ENCODE results near the gene HEATR5B.
"Not testable (repeated sequence)": the region's sequence is repeated elsewhere in the genome, so short reads cannot be mapped to it uniquely, and the experiment has no call there.

The HEATR5B gene

DNA sequence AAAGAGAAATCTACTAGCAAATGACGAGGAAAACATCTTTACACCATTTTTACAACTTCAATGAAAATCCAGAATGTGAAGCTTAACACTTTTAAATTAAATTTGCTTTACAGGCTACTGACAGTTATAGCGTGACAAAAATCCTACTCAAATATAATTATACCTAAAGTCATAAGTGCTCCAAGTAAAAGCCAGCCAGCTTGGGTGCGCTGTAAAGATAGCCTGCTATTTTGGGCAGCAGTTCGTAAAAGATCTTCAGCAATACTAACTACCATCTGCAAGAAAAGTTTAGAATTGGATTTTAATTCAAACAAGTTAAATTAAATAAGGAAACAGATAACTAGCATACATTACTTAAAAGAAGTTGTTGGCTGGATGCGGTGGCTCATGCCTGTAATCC, 22.4 kb downstream of the HEATR5B start:
- DNase-seq (ENCODE audit: low spot score), result no peak

DNA sequence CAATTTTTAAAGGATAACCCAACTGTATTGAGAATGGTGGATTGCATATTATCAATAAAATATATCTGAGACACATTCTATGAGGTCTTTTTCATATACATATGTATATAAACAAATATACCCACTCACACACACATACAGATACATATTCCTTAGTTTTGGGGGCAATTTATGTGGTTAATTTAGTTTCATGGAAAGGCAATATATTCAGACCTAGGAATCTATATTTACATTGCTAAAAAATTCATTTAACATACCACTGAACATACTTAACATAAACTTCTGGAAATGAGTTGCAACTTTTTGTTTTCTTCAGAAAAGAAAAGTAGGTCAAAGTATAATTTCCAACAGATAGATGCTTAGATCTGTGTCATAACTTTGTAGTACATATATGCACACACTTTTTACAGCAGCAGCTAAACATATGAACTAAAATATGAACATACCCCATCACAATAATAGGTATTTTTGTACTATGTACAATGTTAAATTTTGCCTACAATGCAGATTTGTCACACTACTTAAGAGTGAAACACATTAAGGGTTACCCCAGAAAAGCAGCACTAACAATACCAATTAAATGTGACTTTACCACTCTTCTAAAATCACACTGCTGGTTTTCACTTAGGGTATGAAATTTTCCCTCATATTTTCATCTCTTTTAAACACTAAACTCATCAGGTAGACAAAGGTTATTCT, 23.0 kb downstream of the HEATR5B start:
- DNase-seq (ENCODE audit: low spot score), result no peak

DNA sequence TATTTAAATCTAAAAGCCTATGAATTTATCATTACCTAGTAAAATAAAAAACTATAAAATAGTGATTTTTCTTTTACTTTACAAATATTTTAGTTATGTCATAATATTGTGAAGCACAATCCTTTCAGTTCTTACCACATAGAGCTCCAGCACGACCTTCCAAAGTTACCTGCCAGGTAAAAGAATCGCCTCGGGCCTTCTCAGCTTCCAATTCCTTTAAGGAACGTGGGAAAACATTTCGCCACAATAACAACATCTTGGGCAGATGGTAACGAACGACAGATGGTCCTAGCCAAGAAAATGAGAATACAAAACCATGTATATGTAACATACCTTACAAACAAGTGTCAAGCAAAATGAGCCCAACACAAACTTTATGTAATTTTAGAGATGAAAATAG, 23.7 kb downstream of the HEATR5B start:
- no peak for DNase-seq (ENCODE audit: low spot score)

DNA sequence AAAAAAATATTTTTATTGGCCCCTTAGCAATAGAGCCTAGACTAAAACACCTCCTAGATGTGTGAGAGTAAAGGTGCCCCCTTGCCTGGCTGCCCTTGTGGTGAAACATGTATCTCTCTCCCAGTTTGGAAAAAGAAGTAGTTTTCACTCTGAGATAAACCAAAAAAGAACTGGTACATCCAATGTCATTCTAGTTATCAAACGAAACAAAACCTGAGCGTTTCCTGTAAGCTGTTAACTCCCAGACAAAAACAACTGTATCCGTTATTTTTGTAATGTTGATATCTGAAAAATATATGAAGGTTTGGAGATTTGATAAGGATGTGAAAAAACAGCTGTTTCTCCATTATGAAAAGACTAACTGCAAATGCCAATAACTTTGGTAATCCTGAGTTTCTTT, 24.3 kb downstream of the HEATR5B start:
- DNase-seq (ENCODE audit: low spot score), result no peak

DNA sequence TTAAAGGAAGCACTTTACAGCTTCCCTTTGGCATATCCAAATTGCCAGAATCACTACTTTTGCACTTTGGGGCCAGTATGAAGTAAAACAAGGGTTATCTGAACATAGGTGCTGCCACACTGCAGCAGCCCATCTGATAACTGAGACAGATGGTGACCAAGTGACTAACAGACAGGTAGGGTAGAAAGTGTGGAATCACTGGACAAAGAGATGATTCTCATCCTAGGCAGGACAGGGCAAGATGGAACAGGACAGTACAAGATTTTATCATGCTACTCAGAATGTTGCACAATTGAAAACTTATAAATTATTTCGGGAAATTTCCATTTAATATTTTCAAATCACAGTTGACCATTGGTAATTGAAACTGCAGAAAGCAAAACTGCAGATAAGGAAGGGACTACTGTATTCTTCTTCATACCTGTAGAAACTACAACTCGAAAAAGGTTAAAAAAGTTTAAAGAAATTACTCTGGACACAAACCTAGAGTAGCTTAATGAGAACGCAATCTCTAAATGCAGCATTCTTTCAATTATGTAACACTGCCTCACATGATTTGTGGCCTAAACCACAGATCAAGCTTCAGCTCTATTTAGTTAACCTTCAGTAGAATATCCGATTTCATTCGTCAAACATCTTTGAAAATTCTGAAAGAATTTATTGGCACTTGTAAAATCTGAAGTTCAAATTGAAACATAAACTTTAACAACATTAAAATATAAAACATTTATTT, 31.4 kb downstream of the HEATR5B start:
- DNase-seq (ENCODE audit: low spot score), result no peak

DNA sequence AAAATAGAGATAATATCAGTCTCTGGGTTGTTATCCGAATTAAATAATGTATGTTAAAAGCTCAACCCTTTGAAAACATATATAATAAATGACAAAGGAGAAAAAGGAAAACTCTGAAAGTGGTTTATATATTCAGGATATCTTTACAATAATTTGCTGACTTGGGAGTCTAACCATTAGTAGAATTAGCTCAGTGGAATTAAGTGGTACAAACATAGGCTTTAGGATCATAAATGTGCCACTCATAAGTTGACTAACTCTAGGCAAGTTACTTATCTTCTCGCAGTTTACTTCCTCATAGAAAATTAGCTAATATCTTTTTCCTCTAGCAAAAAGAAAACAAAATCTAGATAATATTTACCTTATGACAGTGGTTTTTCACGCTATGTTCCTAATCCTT, 44.6 kb downstream of the HEATR5B start:
- no peak for DNase-seq (ENCODE audit: low spot score)

DNA sequence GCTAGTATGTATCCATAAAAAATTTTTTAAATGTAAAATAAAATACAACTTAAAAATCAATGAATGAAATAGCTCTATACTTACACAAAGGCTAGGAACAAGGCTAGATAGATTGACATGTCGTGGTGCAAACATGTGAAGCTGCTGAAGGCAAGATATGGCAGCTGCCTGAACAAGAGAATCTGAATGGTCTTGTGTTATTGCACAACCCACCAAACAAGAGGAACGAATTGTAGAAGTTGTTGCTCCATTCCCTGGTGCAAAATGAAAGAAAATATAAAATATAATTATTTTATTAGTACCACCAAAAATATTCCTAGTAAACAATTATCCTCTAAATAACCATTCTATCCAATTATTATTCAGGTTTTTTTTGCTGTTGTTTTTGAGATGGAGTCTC, 46.4 kb downstream of the HEATR5B start:
- DNase-seq (ENCODE audit: low spot score), result no peak

DNA sequence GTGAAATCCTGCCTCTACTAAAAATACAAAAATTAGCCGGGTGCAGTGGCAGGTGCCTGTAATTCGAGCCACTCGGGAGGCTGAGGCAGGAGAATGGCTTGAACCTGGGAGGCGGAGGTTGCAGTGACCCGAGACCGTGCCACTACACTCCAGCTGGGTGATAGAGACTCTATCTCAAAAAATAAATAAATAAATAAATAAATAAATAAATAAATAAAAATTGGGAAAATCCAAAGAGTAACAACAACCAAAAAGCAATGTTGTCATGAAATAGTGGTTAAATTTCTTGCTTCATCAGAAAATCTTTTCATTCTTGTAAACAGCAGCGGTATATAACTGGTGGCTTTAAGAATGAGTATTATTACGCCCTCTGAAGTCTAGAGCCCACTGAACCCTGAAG, 54.4 kb downstream of the HEATR5B start:
- no peak for DNase-seq (ENCODE audit: low spot score)

DNA sequence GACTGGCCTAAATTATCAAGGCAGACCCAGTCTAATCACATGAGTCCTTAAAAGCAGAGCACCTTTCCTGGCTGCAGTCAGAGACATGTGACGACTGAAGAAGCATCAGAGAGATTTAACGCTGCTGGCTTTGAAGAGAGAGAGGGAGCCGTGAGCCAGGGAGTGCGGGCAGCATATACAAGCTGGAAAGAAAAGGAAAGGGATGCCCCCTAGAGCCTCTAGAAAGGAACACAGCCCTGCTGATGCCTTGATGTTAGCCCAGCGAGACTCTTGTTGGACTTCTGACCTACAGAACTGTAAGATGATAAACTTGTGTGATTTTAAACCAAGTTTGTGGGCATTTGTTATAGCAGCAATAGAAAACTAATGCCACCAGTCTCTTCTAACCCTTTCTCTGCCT, 58.1 kb downstream of the HEATR5B start:
- DNase-seq (ENCODE audit: low spot score), result peak; percentile 4

DNA sequence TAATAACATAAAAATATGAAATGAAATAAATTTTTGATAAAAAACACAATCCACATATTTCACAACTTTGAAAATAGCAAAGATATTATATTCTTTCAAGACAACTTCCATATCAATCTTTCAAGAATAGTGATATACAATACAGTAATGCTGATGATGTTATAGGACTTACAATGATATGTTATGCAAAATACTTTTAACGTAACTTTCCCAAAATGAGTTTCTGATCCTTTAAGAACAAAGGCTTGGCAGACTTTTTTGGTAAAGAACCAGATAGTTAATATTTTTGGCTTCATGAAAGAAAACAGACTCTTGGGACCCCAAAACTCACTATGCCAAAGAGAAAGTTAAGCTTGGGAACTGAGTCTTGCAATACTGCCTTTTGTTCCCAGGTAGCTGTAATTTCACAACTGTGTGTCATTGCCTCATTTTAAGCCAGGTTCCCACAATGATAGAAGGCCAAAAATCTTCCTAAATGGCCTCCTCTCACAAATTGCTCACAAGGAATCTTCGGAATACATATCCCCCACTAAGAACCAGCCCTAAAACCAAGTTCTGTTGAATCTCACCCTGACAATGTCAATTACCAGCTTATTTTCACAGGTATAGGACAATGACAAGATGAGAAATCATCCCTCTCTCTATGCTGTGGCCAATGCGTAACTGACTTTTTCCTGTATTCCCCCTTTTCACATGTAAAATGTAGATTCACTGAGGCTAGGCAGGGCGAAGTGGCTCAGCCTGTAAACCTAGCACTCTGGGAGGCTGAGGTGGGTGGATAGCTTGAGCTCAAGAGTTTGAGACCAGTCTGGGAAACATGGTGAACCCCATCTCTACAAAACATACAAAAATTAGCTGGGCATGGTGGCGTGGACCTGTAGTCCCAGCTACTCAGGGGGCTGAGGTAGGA, 63.0 kb downstream of the HEATR5B start:
- DNase-seq (ENCODE audit: low spot score), result no peak

DNA sequence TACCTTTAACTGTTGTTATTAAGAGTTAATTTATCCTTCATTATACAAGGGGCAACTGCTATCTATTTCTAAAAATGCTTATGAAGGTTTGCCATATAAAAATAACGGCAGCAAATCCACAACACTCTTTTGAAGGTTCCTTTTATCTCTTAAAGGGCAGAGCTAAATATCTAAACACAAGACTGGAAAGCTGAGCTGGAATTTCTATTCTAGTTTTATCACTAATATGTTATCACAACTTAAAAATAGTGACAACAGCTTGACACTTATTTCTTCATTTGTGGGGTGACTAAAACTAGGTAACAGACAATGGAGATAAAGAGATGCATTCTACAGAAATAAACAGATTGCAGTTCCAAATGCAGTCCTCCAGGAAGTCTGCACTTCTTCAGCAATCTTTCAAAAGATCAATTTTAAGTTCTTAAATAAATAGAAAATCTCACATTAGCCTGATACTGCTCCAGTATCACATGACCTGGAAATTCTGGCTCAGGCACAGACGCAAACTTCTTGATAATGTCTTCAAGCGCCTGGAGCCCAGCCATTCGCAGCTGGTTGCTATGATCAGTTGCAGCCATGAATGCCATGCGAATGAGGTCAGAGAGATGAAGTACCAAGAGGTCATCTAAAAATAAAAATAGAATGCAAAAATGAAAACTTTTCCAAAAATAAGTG, 63.8 kb downstream of the HEATR5B start:
- DNase-seq (ENCODE audit: low spot score), result no peak

DNA sequence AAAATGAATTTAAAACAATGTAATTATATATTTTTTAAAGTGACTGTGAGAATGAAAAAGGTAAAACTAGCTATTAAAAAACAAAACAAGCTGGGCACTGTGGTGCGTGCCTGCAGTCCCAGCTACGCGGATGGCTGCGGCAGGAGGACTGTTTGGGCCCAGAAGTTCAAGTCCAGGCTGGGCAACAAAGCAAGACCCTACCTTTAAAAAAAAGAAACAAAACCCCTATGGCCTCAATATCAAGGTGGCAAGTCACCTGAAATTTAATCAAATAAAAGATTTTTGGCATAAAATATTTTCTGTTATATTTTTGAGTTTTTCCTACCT, 70.9 kb downstream of the HEATR5B start:
- DNase-seq (ENCODE audit: low spot score), result no peak

DNA sequence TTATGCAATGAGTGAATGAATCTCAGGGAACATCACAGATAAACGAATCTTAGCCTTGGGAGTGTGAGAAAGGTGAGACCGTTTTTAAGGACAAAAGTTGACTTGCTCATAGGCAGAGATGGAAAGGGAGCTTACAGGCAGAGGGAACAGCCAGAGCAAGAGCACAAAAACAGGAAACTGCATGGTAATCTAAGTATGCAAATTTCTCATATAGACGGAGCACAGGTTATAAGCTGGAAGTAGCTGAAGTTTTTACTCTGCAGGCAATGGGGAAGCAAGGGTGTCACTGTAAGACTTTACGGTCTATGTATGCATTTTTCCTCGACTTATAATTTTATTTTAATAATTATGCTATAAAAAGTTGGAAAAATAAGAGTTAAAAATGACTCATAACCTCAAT, 73.0 kb downstream of the HEATR5B start:
- no peak for DNase-seq (ENCODE audit: low spot score)

DNA sequence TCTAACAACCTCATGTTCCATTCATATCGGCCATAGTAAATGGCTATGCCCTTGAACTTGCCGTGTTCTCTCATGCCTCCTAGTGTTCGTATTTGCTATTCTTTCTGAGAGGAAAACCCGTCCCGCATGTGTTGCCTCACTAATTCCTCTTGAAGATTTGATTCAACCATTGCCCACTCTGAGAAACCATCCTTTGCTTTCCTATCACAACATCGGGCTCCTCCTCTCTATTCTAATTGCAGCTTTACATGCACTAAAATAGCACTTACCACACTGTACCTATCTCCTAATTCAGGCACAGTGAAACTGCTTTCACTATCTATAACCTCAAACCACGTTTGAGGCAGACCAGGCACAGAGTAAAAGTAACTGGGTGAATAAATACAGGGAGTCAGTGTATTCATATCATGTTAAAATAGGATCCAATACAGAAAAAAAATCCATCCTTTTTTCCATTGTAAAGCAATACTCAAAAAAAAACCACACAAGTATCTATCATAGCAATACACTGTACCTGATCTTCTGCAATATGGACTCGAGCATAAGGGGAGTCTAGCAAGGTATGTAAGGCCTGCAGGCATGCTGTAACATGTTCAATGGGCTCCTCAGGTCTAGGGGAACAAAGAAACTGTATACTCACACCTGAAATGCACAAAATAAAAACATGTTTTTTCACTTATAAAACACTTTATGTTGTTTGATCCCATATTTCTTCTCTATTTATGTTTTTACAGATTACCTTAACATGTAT, 78.9 kb downstream of the HEATR5B start:
- peak; percentile 3 for DNase-seq (ENCODE audit: low spot score)

DNA sequence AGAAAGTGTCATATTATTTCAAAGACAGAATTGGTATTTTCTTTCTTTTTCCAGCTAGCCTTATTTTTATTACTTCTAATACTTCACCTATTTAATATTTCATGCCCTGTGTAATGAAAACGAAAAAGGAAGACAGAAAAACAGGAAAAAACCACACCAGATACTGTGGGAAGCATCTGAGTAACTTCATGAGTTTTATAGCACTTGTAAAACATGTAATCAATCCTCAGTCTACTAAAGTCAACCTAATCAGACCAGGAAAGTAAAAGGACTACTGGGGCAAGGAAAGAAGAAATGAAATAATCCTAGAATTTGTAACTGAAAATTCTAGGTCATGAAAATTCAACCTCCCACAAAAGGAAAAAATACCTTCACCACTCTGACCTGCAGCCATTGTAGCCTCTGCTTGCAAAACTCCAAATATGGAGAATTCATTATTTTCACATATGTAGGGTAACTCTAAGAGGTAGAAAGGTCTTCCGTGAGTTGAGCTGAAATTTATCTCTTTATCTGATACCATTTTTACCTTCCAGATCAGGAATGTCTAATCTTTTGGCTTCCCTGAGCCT, 83.1 kb downstream of the HEATR5B start:
- DNase-seq (ENCODE audit: low spot score), result no peak

DNA sequence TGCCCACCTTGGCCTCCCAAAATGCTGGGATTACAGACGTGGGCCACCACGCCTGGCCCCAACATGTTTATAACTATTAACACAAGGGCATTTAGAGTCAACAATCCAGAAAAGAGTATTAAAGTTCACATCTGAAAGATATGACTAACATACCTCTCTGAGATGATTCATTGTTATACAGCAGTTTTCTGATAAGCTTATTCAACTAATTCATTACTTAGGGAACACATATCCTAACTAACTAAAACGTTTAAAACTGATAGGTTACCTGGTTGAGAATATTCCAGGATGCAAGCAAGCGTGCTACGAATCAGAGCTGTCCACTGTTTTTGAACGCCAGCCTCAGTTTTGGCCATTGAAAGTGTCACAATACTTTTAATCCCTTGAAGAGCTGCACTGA, 83.9 kb downstream of the HEATR5B start:
- DNase-seq (ENCODE audit: low spot score), result no peak

DNA sequence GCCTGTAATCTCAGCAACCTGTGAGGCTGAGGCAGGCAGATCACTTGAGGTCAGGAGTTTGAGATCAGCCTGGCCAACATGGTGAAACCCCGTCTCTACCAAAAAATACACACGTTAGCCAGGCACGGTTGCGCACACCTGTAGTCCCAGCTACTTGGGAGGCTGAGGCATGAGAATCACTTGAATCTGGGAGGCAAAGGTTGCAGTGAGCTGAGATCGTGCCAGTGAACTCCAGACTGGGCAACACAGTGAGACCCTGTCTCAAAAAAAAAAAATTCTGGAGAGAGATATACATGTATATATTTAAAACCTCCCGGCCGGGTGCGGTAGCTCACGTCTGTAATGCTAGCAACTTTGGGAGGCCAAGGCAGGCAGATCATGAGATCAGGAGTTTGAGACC, 84.8 kb downstream of the HEATR5B start:
- DNase-seq (ENCODE audit: low spot score), result not testable (repeated sequence)

DNA sequence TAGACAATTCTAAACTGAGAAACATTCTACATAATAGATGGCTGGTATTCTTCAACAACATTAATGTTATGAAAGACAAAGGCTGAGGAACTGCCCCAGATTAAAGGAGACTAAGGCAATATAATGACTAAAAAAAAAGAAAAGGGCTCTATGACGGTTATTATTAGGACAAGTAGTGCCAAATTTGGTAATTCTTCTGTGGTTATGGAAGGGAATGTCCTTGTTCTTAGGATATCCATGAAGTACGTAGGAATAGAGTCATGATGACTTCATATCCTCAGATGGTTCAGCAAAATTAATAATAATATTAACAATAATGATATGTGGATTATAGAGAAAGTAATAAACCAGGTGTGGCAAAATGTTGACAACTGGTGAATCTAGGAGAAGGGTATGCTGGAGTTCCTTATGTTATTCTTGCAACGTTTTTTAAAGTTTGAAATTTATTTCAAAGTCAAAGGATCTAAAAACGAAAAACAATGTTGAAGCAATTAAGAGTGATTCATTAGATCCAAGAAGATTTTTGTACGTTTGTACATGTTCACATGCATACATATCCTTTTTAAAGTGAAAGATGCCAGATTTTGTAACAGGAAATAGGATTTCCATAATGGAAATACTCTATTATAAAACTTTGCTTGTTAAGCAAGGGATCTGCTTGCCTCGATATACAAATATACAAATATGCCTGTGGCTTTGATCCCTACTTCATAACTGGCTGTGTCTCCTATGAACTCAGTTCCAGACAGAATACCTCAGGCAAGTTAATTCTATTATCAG, 90.1 kb downstream of the HEATR5B start:
- no peak for DNase-seq (ENCODE audit: low spot score)

DNA sequence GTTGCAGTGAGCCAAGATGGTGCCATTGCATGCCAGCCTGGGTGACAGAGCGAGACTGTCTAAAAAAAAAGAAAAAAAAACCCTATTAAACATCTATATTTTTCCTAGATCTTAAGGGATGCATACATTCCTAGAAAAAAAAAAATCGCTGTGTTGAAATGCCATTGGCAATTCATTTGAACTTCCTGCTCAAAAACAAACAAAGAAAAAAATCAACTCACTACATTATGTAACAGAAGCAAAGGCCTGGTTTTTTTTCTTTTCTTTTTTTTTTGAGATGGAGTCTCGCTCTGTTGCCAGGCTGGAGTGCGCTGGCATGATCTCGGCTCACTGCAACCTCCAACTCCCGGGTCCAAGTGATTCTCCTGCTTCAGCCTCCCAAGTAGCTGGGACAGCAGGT, 96.2 kb downstream of the HEATR5B start:
- no peak for DNase-seq (ENCODE audit: low spot score)

DNA sequence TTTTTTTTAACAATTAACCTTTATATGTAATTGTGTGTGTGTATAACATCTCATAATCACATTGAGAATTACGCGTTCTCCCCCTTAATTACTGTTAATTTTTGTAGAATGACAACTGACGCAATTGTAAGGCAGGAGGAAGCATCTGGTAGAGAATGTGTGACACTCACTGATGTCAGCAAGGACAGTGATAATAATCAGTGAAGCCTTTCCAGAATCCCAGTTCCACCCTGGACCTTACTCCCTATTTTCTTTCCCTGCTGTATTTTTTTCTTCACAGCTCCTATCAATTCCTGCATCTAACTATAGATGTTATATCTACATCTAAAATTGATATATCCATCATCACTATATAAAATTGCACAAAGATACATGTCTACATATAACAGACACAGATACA, 101.7 kb downstream of the HEATR5B start:
- DNase-seq (ENCODE audit: low spot score), result no peak

DNA sequence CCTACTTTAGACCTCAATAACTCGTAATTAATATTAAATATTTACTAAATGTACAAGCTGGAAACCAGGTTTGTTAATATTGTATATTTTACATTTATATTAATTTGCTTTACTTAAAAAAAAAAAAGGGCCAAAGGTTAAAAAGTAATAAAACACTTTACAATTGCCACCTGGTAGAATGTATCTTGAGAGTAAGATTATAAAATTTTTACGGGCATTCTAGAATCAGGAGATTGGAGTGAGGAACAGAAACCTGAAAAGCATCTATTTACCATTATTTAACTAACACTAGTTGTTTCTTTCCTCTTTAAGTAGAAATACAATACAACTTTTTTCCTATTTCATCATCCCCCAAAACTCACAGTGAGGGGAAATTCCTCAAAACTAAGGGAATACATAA, 102.3 kb downstream of the HEATR5B start:
- no peak for DNase-seq (ENCODE audit: low spot score)
